ENCODE data around the gene TACC2.

TACC2 gene

GRCh38 chr10:122121059-122121458 is 132.1 kb downstream of the TACC2 start:
- no peak for TF ChIP-seq CTCF (conservative IDR thresholded peaks at IDR 0.05)
- TF ChIP-seq ZFX (IDR thresholded peaks at IDR 0.05), result no peak
- peak overlapping the region; percentile 75 for H3K27ac ChIP-seq

DNA sequence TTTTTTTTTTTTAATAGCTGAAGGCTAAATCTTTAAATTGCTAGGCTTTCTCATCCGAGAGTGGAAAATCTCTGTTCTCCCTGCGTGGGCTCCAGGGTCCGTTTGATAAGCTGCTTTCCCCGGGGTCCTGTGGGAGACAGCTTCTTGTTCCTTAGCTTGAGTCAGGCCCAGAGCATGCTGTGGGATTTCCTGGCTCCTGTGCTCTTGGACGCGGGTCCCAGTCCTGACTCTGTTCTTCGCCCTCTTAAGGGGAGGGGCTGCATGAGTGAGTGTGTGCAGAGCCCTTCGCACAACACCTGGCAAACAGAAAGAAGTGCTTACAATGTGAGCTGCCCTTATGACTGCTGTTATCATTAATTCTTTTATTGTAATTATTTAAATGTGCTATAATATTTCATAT is 133.5 kb downstream of the TACC2 start:
- no peak overlapping the region for H3K27ac ChIP-seq

DNA sequence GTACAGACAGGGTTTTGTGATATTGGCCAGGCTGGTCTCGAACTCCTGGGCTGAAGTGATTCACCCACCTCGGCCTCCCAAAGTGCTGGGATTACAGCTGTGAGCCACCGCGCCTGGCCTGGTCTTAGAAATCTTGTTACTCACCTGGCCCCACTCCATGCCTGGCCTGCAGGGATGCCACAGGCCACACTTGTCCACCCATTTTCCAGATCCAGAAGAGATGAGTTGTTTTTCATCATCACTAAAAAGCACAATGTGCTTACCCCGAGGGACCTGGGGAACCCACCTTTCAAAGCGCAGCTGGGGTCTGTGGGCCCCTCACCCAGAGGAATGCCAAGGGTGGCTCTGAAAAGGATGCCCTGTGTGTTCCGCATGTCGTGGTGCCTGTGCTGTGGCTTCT is 134.2 kb downstream of the TACC2 start:
- H3K27ac ChIP-seq, result no peak overlapping the region
- TF ChIP-seq ZFX (IDR thresholded peaks at IDR 0.05) (no peak), CTCF (conservative IDR thresholded peaks at IDR 0.05) (no peak)

More for the DNA sequence above, 133.5 kb downstream of the TACC2 start:
- TF ChIP-seq ZFX (IDR thresholded peaks at IDR 0.05) (no peak), CTCF (conservative IDR thresholded peaks at IDR 0.05) (no peak)

- TF ChIP-seq CTCF (conservative IDR thresholded peaks at IDR 0.05) (no peak), ZFX (IDR thresholded peaks at IDR 0.05) (no peak)
- peak overlapping the region; percentile 11 for H3K27ac ChIP-seq
These were observed 135.4 kb downstream of the TACC2 start for GRCh38 chr10:122124342-122124741.

DNA sequence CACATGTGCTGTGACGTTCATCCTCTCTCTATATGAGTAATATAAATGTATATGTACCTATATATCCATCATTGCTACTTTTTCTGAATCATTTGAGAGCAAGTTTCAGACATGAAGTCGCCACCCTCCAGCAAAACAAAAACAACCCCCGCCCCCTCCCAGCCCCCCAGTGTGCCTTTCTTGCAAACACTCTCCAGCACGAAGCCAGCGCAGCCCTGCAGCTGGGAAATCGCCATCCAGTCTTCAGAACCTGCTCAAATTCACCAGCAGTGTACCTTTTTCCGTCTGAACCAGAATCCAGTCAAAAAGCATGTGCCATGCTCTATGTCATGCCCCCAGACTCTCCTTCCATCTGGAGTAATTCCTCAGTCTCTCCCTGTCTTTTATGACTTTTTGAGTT is 135.8 kb downstream of the TACC2 start:
- peak overlapping the region; percentile 11 for H3K27ac ChIP-seq
- TF ChIP-seq ZFX (IDR thresholded peaks at IDR 0.05) (no peak), CTCF (conservative IDR thresholded peaks at IDR 0.05) (no peak)

- no peak overlapping the region for H3K27ac ChIP-seq
- TF ChIP-seq ZFX (IDR thresholded peaks at IDR 0.05), result no peak
These were observed 138.0 kb downstream of the TACC2 start for GRCh38 chr10:122126763-122127659.

GRCh38 chr10:122127943-122128342 is 139.0 kb downstream of the TACC2 start:
- no peak overlapping the region for H3K27ac ChIP-seq
- no peak for TF ChIP-seq ZFX (IDR thresholded peaks at IDR 0.05)
- no peak for TF ChIP-seq CTCF (conservative IDR thresholded peaks at IDR 0.05)

DNA sequence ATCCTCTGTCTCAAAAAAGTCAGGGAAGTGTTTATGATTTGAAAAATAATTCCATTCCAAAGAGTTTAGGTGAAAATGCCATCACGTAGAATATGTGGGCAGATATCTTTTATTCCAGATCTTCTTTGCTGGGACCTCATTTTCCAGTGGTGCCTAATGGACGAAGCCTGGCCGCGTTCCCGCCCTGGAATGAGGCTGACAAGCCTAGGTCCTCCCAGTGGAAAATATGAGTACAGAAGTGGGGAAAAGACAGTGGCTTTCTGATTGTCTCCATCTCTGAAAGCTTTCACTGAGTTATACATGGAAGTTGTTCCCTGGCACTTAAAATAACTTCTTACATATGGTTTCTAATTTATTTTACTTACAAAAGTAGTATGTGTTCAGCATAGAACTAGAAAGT is 139.4 kb downstream of the TACC2 start:
- no peak for TF ChIP-seq ZFX (IDR thresholded peaks at IDR 0.05)
- no peak for TF ChIP-seq CTCF (conservative IDR thresholded peaks at IDR 0.05)
- no peak overlapping the region for H3K27ac ChIP-seq
